ENCODE data around the gene ESRRA. TPM values are rescaled to one million over a fixed set of nuclear protein-coding genes. Genes with fewer than 3 reads are reported as not detected.
A peak's percentile ranks its signal among the peaks of the same experiment; 100 is the strongest.

ESRRA gene
- total and polyA plus RNA-seq, 2 of the 13 experiments (the other 11 are each of a cell fraction or from before 2014, with no cell fraction given), result 18.1 to 36.3 TPM

- Histone ChIP-seq H3K79me2 (ENCODE audit: insufficient read depth, low read length) (no peaks in the 10 kb centered on the region), H4K20me1 (ENCODE audit: insufficient read depth, low read length) (0 out of 2 replicates have a peak, but pooled peaks cover 5% of the 10 kb centered on the region), H3K4me1 (ENCODE audit: insufficient read depth, low read length) (peaks cover 24% of the 10 kb centered on the region), H2AFZ (ENCODE audit: low read length) (no peak overlapping the region), H3K4me2 (ENCODE audit: low read depth, low read length) (no peak overlapping the region), H3K36me3 (replicated peaks in 1 of 2; ENCODE audit: control insufficient read depth in 1 of 2, insufficient read depth in 2 of 2, low read length in 2 of 2) (no peaks in the 10 kb centered on the region), H3K4me3 (replicated peaks in 1 of 3; ENCODE audit: insufficient read depth in 1 of 3, low read depth in 2 of 3, low read length in 3 of 3) (no peak overlapping the region), H3K9me3 (ENCODE audit: low read length) (no peaks in the 10 kb centered on the region), H3K27ac (ENCODE audit: extremely low read length, insufficient read depth, low read length) (no peak overlapping the region), H3K27me3 (ENCODE audit: control insufficient read depth in 1 of 2, insufficient read depth in 2 of 2, low read length in 2 of 2) (peaks cover 35 to 84% of the 10 kb centered on the region in 2 experiments), H3K9ac (ENCODE audit: insufficient read depth, low read depth, low read length) (no peak overlapping the region)
- TF ChIP-seq ELF1 (CRISPR knock-in tag; IDR thresholded peaks at IDR 0.05) (no peak), BHLHE40 (IDR thresholded peaks at IDR 0.05; ENCODE audit: low read length) (peak; percentile 39; the same call in 1 of the 2 replicates), SALL1 (CRISPR knock-in tag; IDR thresholded peaks at IDR 0.05) (no peak), RBM22 (optimal IDR thresholded peaks at IDR 0.05; ENCODE audit: low read length) (no peak), MTF1 (CRISPR knock-in tag; IDR thresholded peaks at IDR 0.05) (no peak), FOXC1 (CRISPR knock-in tag; IDR thresholded peaks at IDR 0.05; ENCODE audit: borderline replicate concordance) (no peak)
- POLR2A ChIA-PET, result no interaction called here
- 29% methylated on average over 19 of the region's 34 CpGs for WGBS (ENCODE audit: low lambda C conversion rate)
- BruUV-seq (replicated peaks), result no TSS peak
- ATAC-seq (no peak), FAIRE-seq (no peak), DNase-seq (ENCODE audit: low spot score) (no peak)
- intact Hi-C loops (cut with micrococcal nuclease; ENCODE audit: unreplicated experiment) (no loop called here), in situ Hi-C loops (cut with HindIII; ENCODE audit: extremely low pct_ligation_motif_present, low pct_unique_long_range_greater_than_20kb) (no loop called here)
- CTCF ChIA-PET (ENCODE audit: low intra/inter-chr PET ratio, low total read pairs), result no interaction called here
Measured at GRCh38 chr11:64296830-64297698, 8.3 kb upstream of the ESRRA start.

- intact Hi-C loops (cut with micrococcal nuclease; ENCODE audit: unreplicated experiment) (no loop called here), in situ Hi-C loops (cut with HindIII; ENCODE audit: extremely low pct_ligation_motif_present, low pct_unique_long_range_greater_than_20kb) (no loop called here)
- no peaks in the 10 kb centered on the region for H3K79me2 ChIP-seq (ENCODE audit: insufficient read depth, low read length)
- H3K36me3 ChIP-seq (replicated peaks in 1 of 2; ENCODE audit: control insufficient read depth in 1 of 2, insufficient read depth in 2 of 2, low read length in 2 of 2), result no peaks in the 10 kb centered on the region
- DNase-seq (ENCODE audit: low spot score) (no peak), ATAC-seq (no peak), FAIRE-seq (no peak)
- peaks cover 30 to 76% of the 10 kb centered on the region in 2 experiments for H3K27me3 ChIP-seq (ENCODE audit: control insufficient read depth in 1 of 2, insufficient read depth in 2 of 2, low read length in 2 of 2)
- H3K9ac ChIP-seq (ENCODE audit: insufficient read depth, low read depth, low read length), result no peak overlapping the region
- 58% methylated on average over 9 of the region's 18 CpGs for whole genome bisulfite sequencing (ENCODE audit: low lambda C conversion rate)
- no peak overlapping the region for H3K27ac ChIP-seq (ENCODE audit: extremely low read length, insufficient read depth, low read length)
- no peak overlapping the region for H2AFZ ChIP-seq (ENCODE audit: low read length)
- TF ChIP-seq NFIB (CRISPR knock-in tag; IDR thresholded peaks at IDR 0.05; ENCODE audit: borderline replicate concordance) (no peak), ZNF687 (CRISPR knock-in tag; IDR thresholded peaks at IDR 0.05) (no peak), SMARCC2 (IDR thresholded peaks at IDR 0.05) (no peak), NR2F1 (CRISPR knock-in tag; IDR thresholded peaks at IDR 0.05) (no peak), ZNF792 (CRISPR knock-in tag; IDR thresholded peaks at IDR 0.05) (no peak), FIP1L1 (IDR thresholded peaks at IDR 0.05; ENCODE audit: borderline replicate concordance, insufficient read depth, low read depth, low read length) (no peak), ZKSCAN8 (CRISPR knock-in tag; IDR thresholded peaks at IDR 0.05; ENCODE audit: borderline replicate concordance) (no peak)
- CTCF ChIA-PET (ENCODE audit: low intra/inter-chr PET ratio, low total read pairs), result no interaction called here
- H3K4me3 ChIP-seq (replicated peaks in 1 of 3; ENCODE audit: insufficient read depth in 1 of 3, low read depth in 2 of 3, low read length in 3 of 3), result no peak overlapping the region
- POLR2A ChIA-PET, result no interaction called here
- H4K20me1 ChIP-seq (ENCODE audit: insufficient read depth, low read length), result 0 out of 2 replicates have a peak, but pooled peaks cover 5% of the 10 kb centered on the region
- BruUV-seq (replicated peaks), result no TSS peak
- no peaks in the 10 kb centered on the region for H3K9me3 ChIP-seq (ENCODE audit: low read length)
- peaks cover 25% of the 10 kb centered on the region for H3K4me1 ChIP-seq (ENCODE audit: insufficient read depth, low read length)
- no peak overlapping the region for H3K4me2 ChIP-seq (ENCODE audit: low read depth, low read length)
Measured at GRCh38 chr11:64297699-64298358, 7.5 kb upstream of the ESRRA start.
